Testis (tissue), 3 donors: ENCODE measurements around the gene ABHD18. TPM values are rescaled to one million over a fixed set of nuclear protein-coding genes. Genes with fewer than 3 reads are reported as not detected.
A peak's percentile ranks its signal among the peaks of the same experiment; 100 is the strongest.
"Not testable (repeated sequence)": the region's sequence is repeated elsewhere in the genome, so short reads cannot be mapped to it uniquely, and the experiment has no call there.

Source experiments
- DNase-seq: peaks from one replicate; pipeline ENCODE4 v3.0.0-alpha.2; 2019
- H3K27ac ChIP-seq, 2 donors: fragments of 200-600 bp; sonication (generic); one replicate each; pipeline ENCODE4 v1.5.1; 2019
- H3K27me3 ChIP-seq: fragments of 200-600 bp; sonication (generic); one replicate; pipeline ENCODE4 v1.5.1; 2019
- H3K36me3 ChIP-seq: fragments of 200-600 bp; sonication (generic); one replicate; pipeline ENCODE4 v1.5.1; 2017; ENCODE audit warnings: low read depth; ENCODE audit errors: missing control alignments
- H3K4me1 ChIP-seq: fragments of 200-600 bp; sonication (generic); one replicate; pipeline ENCODE4 v1.5.1; 2019
- H3K4me3 ChIP-seq, 2 donors: fragments of 200-600 bp; sonication (generic); one replicate each; pipeline ENCODE4 v1.5.1; 2017 to 2019
- H3K9me3 ChIP-seq: fragments of 200-600 bp; sonication (generic); one replicate; pipeline ENCODE4 v1.5.1; 2017
- POLR2A ChIP-seq: fragments of 450-650 bp; IDR thresholded peaks from one replicate; pipeline ENCODE4 v1.6.1; 2017; ENCODE audit warnings: antibody characterized with exemption, mild to moderate bottlenecking, moderate library complexity
- WGBS, 2 donors: methylation state at CpG; one replicate each; pipeline ENCODE4 v1.1.5; 2018; 5-methylcytosine and 5-hydroxymethylcytosine counted together
- intact Hi-C: fragments of 100-400 bp; cut with DNase I; formaldehyde crosslinking; loops from one replicate; pipeline ENCODE4 v1.15.1; 2023; ENCODE audit warnings: low total_unique reads
- polyA plus RNA-seq: library from polyadenylated mRNA; stranded (reverse); fragments of 350-450 nt; fragmentation: Illumina TruSeq; extraction: RNeasy Lipid Tissue Mini Kit (QIAGEN cat#74804); gene quantifications from one replicate; pipeline ENCODE4 v1.2.3, GENCODE V29; 2014; ENCODE audit warnings: low read depth, low replicate concordance; ENCODE audit not compliant: insufficient read depth
- total RNA-seq, 2 donors: library from RNA; depleted of rRNA; stranded (reverse); fragments of >200 nt; gene quantifications; one replicate each; pipeline ENCODE4 v1.2.3, GENCODE V29; 2016
- TF ChIP-seq, protein P1 (sequence below), 3 experiments: fragments of 450-650 bp in 2 of 3; fragments of 200-600 bp in 1 of 3; sonication (generic) in 1 of 3; IDR thresholded peaks; one replicate each; pipeline ENCODE4 v1.5.1; 2016 to 2019; ENCODE audit warnings: antibody characterized with exemption in 3 of 3, mild to moderate bottlenecking in 2 of 3, moderate library complexity in 1 of 3

Gene ABHD18
- total and polyA plus RNA-seq, 3 donors from 2014 or later: 5.1 to 9.0 (median 8.6) TPM

DNA sequence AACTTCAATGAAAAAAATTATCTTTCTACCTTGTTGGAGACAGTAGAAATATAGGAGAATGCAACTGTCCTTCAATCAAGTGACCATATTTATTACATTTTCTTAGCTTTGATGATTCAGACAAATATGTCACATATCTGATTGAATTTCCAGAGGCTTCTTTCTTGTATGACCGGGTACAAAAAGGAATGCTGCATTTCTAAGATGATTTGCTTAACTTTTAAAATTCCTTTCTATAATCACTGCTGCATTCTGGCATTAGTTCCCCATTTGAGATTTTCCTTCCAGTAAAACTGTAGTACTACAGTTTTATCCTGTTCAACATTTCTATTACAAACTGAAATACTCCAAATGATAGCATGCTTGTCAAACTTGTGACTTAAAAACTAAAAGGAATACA, 5.4 kb upstream of the ABHD18 start:
- Histone ChIP-seq H3K9me3 (no peaks in the 10 kb centered on the region), H3K4me1 (peaks cover 3% of the 10 kb centered on the region), H3K36me3 (no peaks in the 10 kb centered on the region), H3K4me3 (no peak overlapping the region), H3K27ac (no peak overlapping the region), H3K27me3 (no peaks in the 10 kb centered on the region)
- TF ChIP-seq POLR2A: no peak
- TF ChIP-seq, protein P1, sequence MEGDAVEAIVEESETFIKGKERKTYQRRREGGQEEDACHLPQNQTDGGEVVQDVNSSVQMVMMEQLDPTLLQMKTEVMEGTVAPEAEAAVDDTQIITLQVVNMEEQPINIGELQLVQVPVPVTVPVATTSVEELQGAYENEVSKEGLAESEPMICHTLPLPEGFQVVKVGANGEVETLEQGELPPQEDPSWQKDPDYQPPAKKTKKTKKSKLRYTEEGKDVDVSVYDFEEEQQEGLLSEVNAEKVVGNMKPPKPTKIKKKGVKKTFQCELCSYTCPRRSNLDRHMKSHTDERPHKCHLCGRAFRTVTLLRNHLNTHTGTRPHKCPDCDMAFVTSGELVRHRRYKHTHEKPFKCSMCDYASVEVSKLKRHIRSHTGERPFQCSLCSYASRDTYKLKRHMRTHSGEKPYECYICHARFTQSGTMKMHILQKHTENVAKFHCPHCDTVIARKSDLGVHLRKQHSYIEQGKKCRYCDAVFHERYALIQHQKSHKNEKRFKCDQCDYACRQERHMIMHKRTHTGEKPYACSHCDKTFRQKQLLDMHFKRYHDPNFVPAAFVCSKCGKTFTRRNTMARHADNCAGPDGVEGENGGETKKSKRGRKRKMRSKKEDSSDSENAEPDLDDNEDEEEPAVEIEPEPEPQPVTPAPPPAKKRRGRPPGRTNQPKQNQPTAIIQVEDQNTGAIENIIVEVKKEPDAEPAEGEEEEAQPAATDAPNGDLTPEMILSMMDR (IDR thresholded peaks at IDR 0.05): no peak
- DNase-seq: no peak
- intact Hi-C loops: no loop called here
- 63 to 74% methylated on average over 1 of the region's 1 CpG for WGBS, 2 donors

DNA sequence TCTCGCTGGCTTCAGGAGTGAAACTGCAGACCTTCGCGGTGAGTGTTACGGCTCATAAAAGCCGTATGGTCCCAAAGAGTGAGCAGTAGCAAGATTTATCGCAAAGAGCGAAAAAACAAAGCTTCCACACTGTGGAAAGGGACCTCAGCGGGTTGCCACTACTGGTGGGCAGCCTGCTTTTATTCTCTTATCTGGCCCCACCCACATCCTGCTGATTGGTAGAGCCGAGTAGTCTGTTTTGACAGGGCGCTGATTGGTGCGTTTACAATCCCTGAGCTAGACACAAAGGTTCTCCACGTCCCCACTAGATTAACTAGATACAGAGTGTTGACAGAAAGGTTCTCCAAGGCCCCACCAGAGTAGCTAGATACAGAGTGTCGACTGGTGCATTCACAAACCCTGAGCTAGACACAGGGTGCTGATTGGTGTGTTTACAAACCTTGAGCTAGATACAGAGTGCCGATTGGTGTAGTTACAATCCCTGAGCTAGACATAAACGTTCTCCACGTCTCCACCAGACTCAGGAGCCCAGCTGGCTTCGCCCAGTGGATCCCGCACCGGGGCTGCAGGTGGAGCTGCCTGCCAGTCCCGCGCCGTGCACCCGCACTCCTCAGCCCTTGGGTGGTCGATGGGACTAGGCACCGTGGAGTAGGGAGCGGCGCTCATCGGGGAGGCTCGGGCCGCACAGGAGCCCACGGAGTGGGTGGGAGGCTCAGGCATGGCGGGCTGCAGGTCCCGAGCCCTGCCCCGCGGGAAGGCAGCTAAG, 1.4 kb upstream of the ABHD18 start:
- 29 to 60% methylated on average over 14 to 29 of the region's 35 CpGs for WGBS, 2 donors
- peak; percentile 64 for DNase-seq
- H3K9me3 ChIP-seq: not testable (repeated sequence)

DNA sequence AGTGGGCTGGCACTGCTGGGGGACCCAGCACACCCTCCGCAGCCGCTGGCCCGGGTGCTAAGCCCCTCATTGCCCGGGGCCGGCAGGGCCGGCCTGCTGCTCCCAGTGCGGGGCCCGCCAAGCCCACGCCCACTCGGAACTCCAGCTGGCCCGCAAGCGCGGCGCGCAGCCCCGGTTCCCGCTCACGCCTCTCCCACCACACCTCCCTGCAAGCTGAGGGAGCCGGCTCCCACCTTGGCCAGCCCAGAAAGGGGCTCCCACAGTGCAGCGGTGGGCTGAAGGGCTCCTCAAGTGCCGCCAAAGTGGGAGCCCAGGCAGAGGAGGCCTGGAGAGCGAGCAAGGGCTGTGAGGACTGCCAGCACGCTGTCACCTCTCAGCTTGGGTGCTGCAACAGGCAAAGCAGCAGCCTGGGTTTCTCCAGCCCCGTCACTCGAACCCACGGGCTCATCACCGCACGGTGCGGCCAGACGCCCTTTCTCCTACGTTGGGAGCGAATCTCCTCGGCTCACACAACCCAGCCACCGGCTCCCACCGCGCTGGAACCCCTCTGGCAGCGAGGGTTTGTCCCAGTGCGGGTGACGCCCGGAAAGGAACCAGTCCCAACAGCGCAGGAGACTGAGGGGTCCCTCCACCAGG, 662 bp upstream of the ABHD18 start:
- H3K4me1 ChIP-seq, H3K36me3 ChIP-seq, H3K27me3 ChIP-seq, H3K9me3 ChIP-seq, intact Hi-C loops, DNase-seq: not testable (repeated sequence)
- Histone ChIP-seq H3K27ac (peak overlapping the region; percentile 92 to 96), H3K4me3 (peak overlapping the region; percentile 86 to 99)
- WGBS, 2 donors: 0% methylated on average over 3 to 36 of the region's 41 CpGs

More for the DNA sequence above, 1.4 kb upstream of the ABHD18 start:
- Histone ChIP-seq H3K27ac (peak overlapping the region; percentile 92 to 96), H3K4me3 (peak overlapping the region; percentile 86 to 99)
- intact Hi-C loops, H3K27me3 ChIP-seq, H3K36me3 ChIP-seq, H3K4me1 ChIP-seq: not testable (repeated sequence)

DNA sequence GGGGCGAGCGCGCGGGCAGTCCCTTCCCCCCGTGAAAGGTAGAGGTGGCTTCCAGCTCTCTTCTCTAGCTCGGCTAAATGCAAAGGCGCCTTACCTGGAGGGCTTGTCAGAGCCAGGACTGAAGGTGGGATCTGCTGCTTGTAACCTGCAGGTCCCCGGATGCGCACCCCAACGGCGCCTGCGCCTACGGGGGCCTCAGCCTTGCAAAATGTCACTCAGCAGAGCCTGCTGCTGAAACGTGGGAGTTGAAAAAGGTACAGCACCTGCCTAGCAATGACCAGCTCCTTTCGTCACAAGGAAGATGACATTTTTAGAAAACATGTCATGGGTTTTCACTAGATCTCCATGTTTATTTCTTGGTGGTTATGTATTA, 583 bp downstream of the ABHD18 start:
- 1% methylated on average over 10 to 15 of the region's 15 CpGs for WGBS, 2 donors
- no peaks in the 10 kb centered on the region for H3K36me3 ChIP-seq
- peak overlapping the region; percentile 86 to 99 for H3K4me3 ChIP-seq
- H3K27ac ChIP-seq: peak overlapping the region; percentile 92 to 96
- H3K4me1 ChIP-seq: no peaks in the 10 kb centered on the region
- peak; percentile 75 for DNase-seq
- H3K9me3 ChIP-seq: no peaks in the 10 kb centered on the region
- no peaks in the 10 kb centered on the region for H3K27me3 ChIP-seq
- intact Hi-C loops: no loop called here
- TF ChIP-seq, protein P1 (IDR thresholded peaks at IDR 0.05): no peak
- no peak for TF ChIP-seq POLR2A

DNA sequence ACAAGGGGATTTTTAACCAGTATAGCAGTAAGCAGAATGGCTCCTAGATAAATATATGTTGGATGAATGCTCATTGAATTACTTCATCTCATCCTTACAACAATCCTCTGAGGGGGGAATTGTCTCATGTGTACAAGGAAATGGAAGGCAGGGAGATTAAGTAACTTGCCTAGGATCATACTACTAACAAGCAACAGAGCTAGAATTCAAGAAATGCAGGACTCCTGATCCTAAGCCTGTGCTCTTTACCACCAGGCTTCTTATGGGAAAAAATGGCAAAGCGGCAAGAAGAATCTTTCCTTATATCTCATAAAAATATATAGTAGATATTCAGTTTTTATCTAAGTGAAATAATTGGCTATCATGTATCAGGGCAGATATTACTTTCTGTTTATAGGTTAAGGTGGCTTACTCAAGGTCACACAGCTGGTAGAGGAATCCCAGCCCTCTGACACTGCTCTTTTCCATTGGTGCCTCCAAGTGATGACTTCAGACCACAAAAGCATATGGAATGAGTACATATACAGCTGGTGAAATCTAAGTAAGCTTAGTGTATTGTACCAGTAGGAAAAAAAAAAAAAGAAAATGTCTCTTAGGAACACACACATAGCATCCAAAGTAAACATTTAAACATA, 2.1 kb downstream of the ABHD18 start:
- no peak for DNase-seq
- H3K4me1 ChIP-seq: no peaks in the 10 kb centered on the region
- no peak overlapping the region for H3K27ac ChIP-seq
- H3K4me3 ChIP-seq: no peak overlapping the region
- H3K27me3 ChIP-seq: no peaks in the 10 kb centered on the region
- TF ChIP-seq, protein P1 (IDR thresholded peaks at IDR 0.05): no peak
- no peak for TF ChIP-seq POLR2A
- no peaks in the 10 kb centered on the region for H3K9me3 ChIP-seq
- 76 to 92% methylated on average over 1 of the region's 1 CpG for WGBS, 2 donors
- intact Hi-C loops: no loop called here
- no peaks in the 10 kb centered on the region for H3K36me3 ChIP-seq
